ENCODE measurements around the gene RAMP2.

Gene RAMP2

DNA sequence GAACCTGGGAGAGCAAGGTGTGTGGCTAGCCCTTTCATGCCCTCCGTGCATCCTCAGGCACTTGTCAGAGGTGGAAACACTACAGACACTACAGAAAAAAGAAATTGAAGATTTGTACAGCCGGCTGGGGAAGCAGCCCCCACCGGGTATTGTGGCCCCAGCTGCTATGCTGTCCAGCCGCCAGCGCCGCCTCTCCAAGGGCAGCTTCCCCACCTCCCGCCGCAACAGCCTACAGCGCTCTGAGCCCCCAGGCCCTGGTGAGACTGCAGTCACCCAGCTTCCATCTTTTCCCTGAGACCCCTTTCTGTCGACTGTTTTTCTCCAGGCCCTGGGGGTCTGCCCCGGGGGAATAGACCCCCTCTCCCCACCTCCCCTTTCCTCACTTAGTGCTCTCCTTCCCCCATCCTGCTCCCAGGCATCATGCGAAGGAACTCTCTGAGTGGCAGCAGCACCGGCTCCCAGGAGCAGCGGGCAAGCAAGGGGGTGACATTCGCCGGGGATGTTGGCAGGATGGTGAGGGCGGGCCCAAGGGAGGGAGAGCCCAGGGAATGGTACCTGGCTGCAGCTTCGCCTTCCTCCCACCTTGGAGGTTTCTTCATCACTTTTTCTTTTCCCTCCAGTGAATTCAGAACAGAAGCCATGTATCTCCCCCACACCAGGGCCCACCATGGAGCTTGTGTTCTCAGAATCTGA is 35.2 kb downstream of the RAMP2 start:
- no peak for ATAC-seq
- no peak for DNase-seq
- H3K27ac Mint-ChIP-seq, result no peak overlapping the region
- H3K27me3 Mint-ChIP-seq, result peaks cover 2% of the 10 kb centered on the region
- peaks cover 6% of the 10 kb centered on the region for H3K36me3 Mint-ChIP-seq (ENCODE audit: low read depth)
- H3K9me3 Mint-ChIP-seq, result peaks cover 4% of the 10 kb centered on the region
- peaks cover 18% of the 10 kb centered on the region for H3K4me1 Mint-ChIP-seq
- no peak overlapping the region for H3K4me3 Mint-ChIP-seq

DNA sequence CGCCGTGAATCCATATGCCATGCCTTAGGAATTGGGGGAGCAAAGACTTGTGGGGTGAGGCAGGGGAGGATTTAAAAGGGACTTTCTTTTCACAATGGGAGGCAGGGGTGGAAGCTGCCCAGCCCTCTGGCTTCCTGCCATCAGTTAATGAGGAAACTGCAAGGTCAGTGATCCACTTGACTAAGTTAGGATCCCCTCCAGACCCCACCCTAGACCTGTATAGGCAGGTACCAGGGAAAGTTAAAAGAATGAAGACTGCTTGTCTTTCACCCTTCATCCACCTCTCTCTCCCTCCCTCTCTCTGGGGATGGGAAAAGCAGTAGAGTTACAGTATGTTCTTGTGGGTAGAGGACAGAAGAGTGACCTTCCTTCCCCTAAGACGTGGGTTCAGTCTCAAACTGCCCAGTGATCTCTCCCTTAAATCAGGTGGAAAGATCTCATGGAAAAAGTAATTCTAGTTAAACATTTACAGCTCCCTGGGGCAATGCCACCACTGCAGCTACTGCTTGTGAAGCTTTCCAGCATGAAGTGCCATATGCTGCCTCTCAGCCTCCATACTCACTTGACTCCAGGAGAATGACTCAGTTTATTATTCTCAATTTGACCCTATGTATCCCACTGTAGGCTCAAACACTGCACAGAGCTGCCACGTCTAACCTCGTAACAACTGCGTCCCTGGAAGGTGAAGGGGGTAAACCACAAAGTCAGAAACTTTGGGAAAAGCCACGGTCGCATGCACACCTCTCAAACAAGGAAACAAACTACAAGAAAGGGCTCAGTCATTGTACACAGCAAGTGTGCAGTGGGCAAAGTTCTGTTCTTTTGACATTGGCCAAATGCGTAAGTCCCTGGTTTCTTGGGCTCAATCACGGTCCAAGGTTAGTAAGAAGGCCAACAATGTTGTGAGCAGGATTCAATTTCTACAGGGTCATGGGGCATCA is 36.3 kb downstream of the RAMP2 start:
- Mint-ChIP-seq H3K36me3 (ENCODE audit: low read depth) (peaks cover 6% of the 10 kb centered on the region), H3K4me3 (peak overlapping the region; percentile 89), H3K4me1 (peaks cover 18% of the 10 kb centered on the region), H3K27ac (no peak overlapping the region), H3K9me3 (peaks cover 4% of the 10 kb centered on the region), H3K27me3 (peaks cover 2% of the 10 kb centered on the region)
- DNase-seq (no peak), ATAC-seq (no peak)

DNA sequence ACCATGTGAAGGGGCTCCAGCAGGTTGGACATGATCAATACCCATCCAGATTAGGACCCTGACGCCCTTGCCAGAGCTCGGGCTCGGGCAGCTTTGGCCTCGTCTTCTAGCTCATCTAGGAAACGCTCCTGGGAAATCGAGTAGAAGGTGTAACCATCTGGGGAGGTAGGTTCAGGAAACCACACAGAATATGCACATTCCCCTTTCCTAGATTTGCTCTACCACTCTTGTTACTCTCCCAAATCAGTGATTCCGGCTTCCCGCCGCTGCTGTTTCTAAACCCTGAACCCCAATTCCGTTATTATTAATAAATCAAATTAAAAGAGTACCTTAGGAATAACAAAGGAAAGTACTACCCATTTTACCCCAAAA is 37.0 kb downstream of the RAMP2 start:
- H3K36me3 Mint-ChIP-seq (ENCODE audit: low read depth), result peaks cover 6% of the 10 kb centered on the region
- peaks cover 4% of the 10 kb centered on the region for H3K9me3 Mint-ChIP-seq
- peaks cover 2% of the 10 kb centered on the region for H3K27me3 Mint-ChIP-seq
- H3K27ac Mint-ChIP-seq, result peak overlapping the region; percentile 70
- ATAC-seq, result no peak
- DNase-seq, result no peak
- H3K4me3 Mint-ChIP-seq, result peak overlapping the region; percentile 89
- peaks cover 18% of the 10 kb centered on the region for H3K4me1 Mint-ChIP-seq

DNA sequence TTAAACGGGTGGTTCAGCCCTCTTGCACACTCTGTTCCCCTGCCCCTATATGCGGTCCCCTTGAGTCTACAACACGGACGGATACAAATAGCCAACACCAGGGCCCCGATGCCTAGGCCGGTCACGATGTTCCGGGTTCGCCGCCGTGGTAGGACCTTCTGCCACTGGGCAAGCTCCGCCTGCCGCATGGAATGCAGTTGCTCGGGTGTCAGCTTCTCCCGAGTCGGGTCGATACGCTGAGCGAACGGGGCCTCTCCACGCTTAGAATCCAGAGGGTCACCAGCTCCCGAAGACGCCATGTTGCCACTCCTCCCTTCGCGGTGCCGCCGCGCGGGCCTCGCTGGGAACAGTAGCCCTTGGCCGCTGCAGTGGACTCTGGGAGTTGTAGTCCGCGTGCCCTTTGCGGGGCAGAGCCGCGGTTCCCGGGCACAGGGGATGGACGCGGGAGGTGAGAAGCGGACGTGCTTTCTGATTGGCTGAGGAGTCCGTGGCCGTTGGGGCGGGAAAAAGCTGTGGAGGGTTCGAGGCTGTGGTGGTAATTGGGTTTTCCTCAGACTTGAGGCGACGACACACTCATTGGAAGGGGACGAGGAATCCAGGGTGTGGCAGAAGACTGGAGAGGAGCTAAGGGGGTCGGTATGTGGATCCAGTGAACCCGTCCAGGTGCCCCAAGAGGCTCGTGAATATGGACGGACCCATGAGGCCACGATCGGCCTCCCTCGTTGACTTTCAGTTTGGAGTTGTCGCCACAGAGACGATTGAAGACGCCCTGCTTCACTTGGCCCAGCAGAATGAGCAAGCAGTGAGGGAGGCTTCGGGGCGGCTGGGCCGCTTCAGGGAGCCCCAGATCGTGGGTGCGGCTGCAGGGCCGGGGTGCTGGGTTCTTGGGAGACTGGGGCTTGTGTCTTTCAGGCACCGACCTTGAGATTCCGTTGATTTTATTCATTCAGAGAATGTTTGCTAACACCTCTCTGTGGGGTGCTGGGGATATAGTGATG is 37.7 kb downstream of the RAMP2 start, which contains the start of the genes CNTD1 and COA3:
Gene CNTD1 (plus strand): TSS at position 479 of the 998 bp plus-strand sequence. CDS start 207 bp downstream, at position 686.
Gene COA3 (minus strand): TSS at position 322 of the 998 bp plus-strand sequence. CDS start 23 bp downstream, at position 299.
- Mint-ChIP-seq H3K27ac (peak within 1 kb of the TSS; percentile 70), H3K4me1 (peaks cover 18% of the 10 kb centered on the region), H3K4me3 (peak within 1 kb of the TSS; percentile 89), H3K36me3 (ENCODE audit: low read depth) (peaks cover 6% of the 10 kb centered on the region), H3K27me3 (peaks cover 2% of the 10 kb centered on the region), H3K9me3 (peaks cover 4% of the 10 kb centered on the region)
- DNase-seq, result peak; percentile 86
- ATAC-seq, result peak; percentile 99

GRCh38 chr17:42803074-42803883 is 42.3 kb downstream of the RAMP2 start:
- peaks cover 2% of the 10 kb centered on the region for H3K27me3 Mint-ChIP-seq
- no peak overlapping the region for H3K4me3 Mint-ChIP-seq
- H3K36me3 Mint-ChIP-seq (ENCODE audit: low read depth), result peaks cover 2% of the 10 kb centered on the region
- DNase-seq (no peak), ATAC-seq (no peak)
- H3K27ac Mint-ChIP-seq, result no peak overlapping the region
- H3K9me3 Mint-ChIP-seq, result peaks cover 4% of the 10 kb centered on the region
- H3K4me1 Mint-ChIP-seq, result peaks cover 6% of the 10 kb centered on the region

GRCh38 chr17:42804918-42805367 is 43.9 kb downstream of the RAMP2 start:
- Mint-ChIP-seq H3K4me3 (no peak overlapping the region), H3K27ac (no peak overlapping the region), H3K4me1 (no peaks in the 10 kb centered on the region), H3K27me3 (no peaks in the 10 kb centered on the region), H3K36me3 (ENCODE audit: low read depth) (no peaks in the 10 kb centered on the region), H3K9me3 (no peaks in the 10 kb centered on the region)
- DNase-seq (no peak), ATAC-seq (no peak)

DNA sequence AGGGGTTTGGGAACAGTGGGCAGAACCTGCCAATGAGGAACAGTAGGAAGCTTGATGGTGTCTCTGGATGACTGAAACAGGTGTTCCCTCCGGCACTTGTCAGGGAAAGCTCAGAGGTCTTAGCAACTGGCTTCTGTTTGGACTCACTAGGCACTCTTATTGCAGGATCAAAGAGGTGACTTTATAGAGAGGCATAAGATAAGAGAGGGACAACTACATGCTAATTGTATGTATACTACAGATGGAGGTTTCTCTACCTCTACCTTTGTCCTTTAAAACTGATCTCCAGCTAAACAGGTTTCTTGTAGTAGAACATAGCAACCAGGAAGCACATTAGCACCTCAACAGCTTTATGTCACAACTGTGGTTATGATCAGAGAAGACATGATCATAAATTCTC is 45.2 kb downstream of the RAMP2 start:
- Mint-ChIP-seq H3K27ac (no peak overlapping the region), H3K36me3 (ENCODE audit: low read depth) (peaks cover 9% of the 10 kb centered on the region)

GRCh38 chr17:42809250-42809649 is 48.2 kb downstream of the RAMP2 start:
- no peaks in the 10 kb centered on the region for H3K9me3 Mint-ChIP-seq
- H3K36me3 Mint-ChIP-seq (ENCODE audit: low read depth), result peaks cover 17% of the 10 kb centered on the region
- H3K4me1 Mint-ChIP-seq, result no peaks in the 10 kb centered on the region
- DNase-seq, result no peak
- H3K27ac Mint-ChIP-seq, result no peak overlapping the region
- H3K27me3 Mint-ChIP-seq, result no peaks in the 10 kb centered on the region
- ATAC-seq, result no peak
- H3K4me3 Mint-ChIP-seq, result no peak overlapping the region

More for the DNA sequence above, 45.2 kb downstream of the RAMP2 start:
- ATAC-seq (no peak), DNase-seq (no peak)
- Mint-ChIP-seq H3K27me3 (no peaks in the 10 kb centered on the region), H3K9me3 (no peaks in the 10 kb centered on the region), H3K4me1 (no peaks in the 10 kb centered on the region), H3K4me3 (no peak overlapping the region)

Data from activated naive CD8-positive, alpha-beta T cell treated with anti-CD3 and anti-CD28 coated beads, Interleukin-2, amount 50 U/mL, for 24 hours (primary cell).